AG04450 (cell line): Measurements from ENCODE around the gene KIT. TPM values are rescaled to one million over a fixed set of nuclear protein-coding genes. Genes with fewer than 3 reads are reported as not detected.
A peak's percentile ranks its signal among the peaks of the same experiment; 100 is the strongest.

Source experiments
- CTCF ChIA-PET: fragments of 300-600, 350-600 bp; formaldehyde crosslinking; extraction: SDS; loops from one replicate; lab custom pipeline; 2022; ENCODE audit warnings: antibody characterized with exemption, inconsistent platforms; lab: Charles Lee
- POLR2A ChIA-PET: fragments of 350-600 bp; formaldehyde crosslinking; extraction: SDS; loops from one replicate; lab custom pipeline; 2021; ENCODE audit warnings: antibody characterized with exemption, inconsistent platforms; lab: Yijun Ruan, JAX
- DNase-seq: peaks from one replicate; pipeline ENCODE4 v3.0.0-alpha.2; 2011; ENCODE audit warnings: low read depth, low spot score
- H3K27ac ChIP-seq: one replicate; pipeline ENCODE4 v1.5.1; 2012; ENCODE audit warnings: low read depth, low read length, control low read depth
- H3K27me3 ChIP-seq: one replicate; pipeline ENCODE4 v1.6.0; 2012; ENCODE audit warnings: low read length; ENCODE audit not compliant: control insufficient read depth, insufficient read depth
- H3K4me3 ChIP-seq: 2 replicates; pipeline ENCODE4 v1.5.1; 2011; ENCODE audit warnings: mild to moderate bottlenecking, low read depth, low read length, control low read depth
- H3K9me3 ChIP-seq: 2 replicates; pipeline ENCODE4 v1.5.1; 2012; ENCODE audit warnings: low read length; ENCODE audit not compliant: control insufficient read depth, insufficient read depth
- polyA plus RNA-seq: library from polyadenylated mRNA; depleted of rRNA; stranded (reverse); fragments of >200 nt; gene quantifications from 2 replicates; pipeline ENCODE4 v1.2.3, GENCODE V29; 2011
- TF ChIP-seq, protein P1 (sequence below): IDR thresholded peaks from 2 replicates; pipeline ENCODE4 v1.5.1; 2011; ENCODE audit warnings: low read depth, low read length, control low read depth, inconsistent platforms

The KIT gene
- polyA plus RNA-seq, 1 experiment: 0.07 TPM

- no peak overlapping the region for H3K27ac ChIP-seq
- ChIA-PET POLR2A (no interaction called here), CTCF (no interaction called here)
- no peak for DNase-seq
- TF ChIP-seq, protein P1, sequence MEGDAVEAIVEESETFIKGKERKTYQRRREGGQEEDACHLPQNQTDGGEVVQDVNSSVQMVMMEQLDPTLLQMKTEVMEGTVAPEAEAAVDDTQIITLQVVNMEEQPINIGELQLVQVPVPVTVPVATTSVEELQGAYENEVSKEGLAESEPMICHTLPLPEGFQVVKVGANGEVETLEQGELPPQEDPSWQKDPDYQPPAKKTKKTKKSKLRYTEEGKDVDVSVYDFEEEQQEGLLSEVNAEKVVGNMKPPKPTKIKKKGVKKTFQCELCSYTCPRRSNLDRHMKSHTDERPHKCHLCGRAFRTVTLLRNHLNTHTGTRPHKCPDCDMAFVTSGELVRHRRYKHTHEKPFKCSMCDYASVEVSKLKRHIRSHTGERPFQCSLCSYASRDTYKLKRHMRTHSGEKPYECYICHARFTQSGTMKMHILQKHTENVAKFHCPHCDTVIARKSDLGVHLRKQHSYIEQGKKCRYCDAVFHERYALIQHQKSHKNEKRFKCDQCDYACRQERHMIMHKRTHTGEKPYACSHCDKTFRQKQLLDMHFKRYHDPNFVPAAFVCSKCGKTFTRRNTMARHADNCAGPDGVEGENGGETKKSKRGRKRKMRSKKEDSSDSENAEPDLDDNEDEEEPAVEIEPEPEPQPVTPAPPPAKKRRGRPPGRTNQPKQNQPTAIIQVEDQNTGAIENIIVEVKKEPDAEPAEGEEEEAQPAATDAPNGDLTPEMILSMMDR: no peak
- peaks cover 33% of the 10 kb centered on the region for H3K27me3 ChIP-seq
- H3K9me3 ChIP-seq: peaks cover 8% of the 10 kb centered on the region; the same call in 1 of the 2 replicates
- H3K4me3 ChIP-seq: no peak overlapping the region
Observed at GRCh38 chr4:54654753-54655152, 3.0 kb upstream of the KIT start.

- Histone ChIP-seq H3K27ac (no peak overlapping the region), H3K9me3 (peaks cover 8% of the 10 kb centered on the region; the same call in 1 of the 2 replicates), H3K4me3 (no peak overlapping the region), H3K27me3 (peaks cover 39% of the 10 kb centered on the region)
- DNase-seq: no peak
- CTCF ChIA-PET: no interaction called here
- POLR2A ChIA-PET: no interaction called here
- TF ChIP-seq, protein P1: no peak
Observed at GRCh38 chr4:54657185-54657550, 589 bp upstream of the KIT start.

- CTCF ChIA-PET: no interaction called here
- TF ChIP-seq, protein P1: 0 out of 2 replicates have a peak, but pooled peaks have one; percentile 9
- Histone ChIP-seq H3K4me3 (peak overlapping the region; percentile 50), H3K9me3 (peaks cover 8% of the 10 kb centered on the region; the same call in 1 of the 2 replicates), H3K27ac (no peak overlapping the region), H3K27me3 (peaks cover 39% of the 10 kb centered on the region)
- POLR2A ChIA-PET: no interaction called here
- DNase-seq: no peak
Observed at GRCh38 chr4:54658252-54659093, 716 bp downstream of the KIT start.

DNA sequence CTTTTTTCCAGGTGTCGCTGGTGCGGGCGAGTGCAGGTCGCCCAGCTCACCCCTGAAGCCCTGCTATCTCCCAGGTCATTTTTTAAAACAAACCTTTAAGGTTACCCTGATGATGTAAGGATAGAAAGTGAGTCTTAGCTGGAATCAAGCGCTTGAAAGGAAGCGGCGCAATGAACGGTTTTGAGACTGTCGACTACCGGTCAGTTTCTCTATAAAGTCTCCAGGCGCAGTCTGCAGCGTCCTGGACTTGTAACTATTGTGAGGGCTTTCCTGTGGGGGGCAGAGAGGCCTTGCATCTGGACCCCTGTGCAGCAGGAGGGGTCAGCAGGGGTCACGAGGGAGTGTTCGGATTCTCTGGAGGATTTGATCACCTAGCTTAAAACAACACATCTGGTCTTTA lies 1.6 kb downstream of the KIT start:
- DNase-seq: no peak
- peaks cover 8% of the 10 kb centered on the region; the same call in 1 of the 2 replicates for H3K9me3 ChIP-seq
- peaks cover 37% of the 10 kb centered on the region for H3K27me3 ChIP-seq
- TF ChIP-seq, protein P1: no peak
- H3K27ac ChIP-seq: no peak overlapping the region
- POLR2A ChIA-PET: no interaction called here
- CTCF ChIA-PET: no interaction called here
- no peak overlapping the region for H3K4me3 ChIP-seq
